GM19025 (cell line): Measurements from ENCODE around the gene RHOBTB1.

Experiments
- ATAC-seq: cut with Tn5 transposase; IDR thresholded peaks from one replicate; pipeline ENCODE4 v1.9.1; 2021; ENCODE audit warnings: mild to moderate bottlenecking, low read depth, moderate library complexity; ENCODE audit not compliant: unreplicated experiment

The RHOBTB1 gene

GRCh38 chr10:60967260-60967659 lies 23.3 kb upstream of the RHOBTB1 start:
- no peak for ATAC-seq

- ATAC-seq, result no peak
These were observed 21.7 kb upstream of the RHOBTB1 start for GRCh38 chr10:60965696-60966095.

GRCh38 chr10:60964257-60965235 lies 20.6 kb upstream of the RHOBTB1 start:
- ATAC-seq, result no peak

GRCh38 chr10:60963441-60964256 lies 19.7 kb upstream of the RHOBTB1 start:
- no peak for ATAC-seq

GRCh38 chr10:60962946-60963345 lies 19.0 kb upstream of the RHOBTB1 start:
- no peak for ATAC-seq

GRCh38 chr10:60960913-60961312 lies 16.9 kb upstream of the RHOBTB1 start:
- ATAC-seq, result no peak

GRCh38 chr10:60960031-60960430 lies 16.0 kb upstream of the RHOBTB1 start:
- ATAC-seq, result no peak

GRCh38 chr10:60958892-60959601 lies 15.1 kb upstream of the RHOBTB1 start:
- ATAC-seq, result no peak

- ATAC-seq, result no peak
These were observed 13.8 kb upstream of the RHOBTB1 start for GRCh38 chr10:60957667-60958221.

GRCh38 chr10:60955957-60956425 lies 12.0 kb upstream of the RHOBTB1 start:
- no peak for ATAC-seq

GRCh38 chr10:60955316-60955715 lies 11.3 kb upstream of the RHOBTB1 start:
- ATAC-seq, result no peak

- no peak for ATAC-seq
These were observed 10.1 kb upstream of the RHOBTB1 start for GRCh38 chr10:60954035-60954434.

GRCh38 chr10:60953420-60953819 lies 9.4 kb upstream of the RHOBTB1 start:
- ATAC-seq, result no peak

- ATAC-seq, result no peak
These were observed 8.8 kb upstream of the RHOBTB1 start for GRCh38 chr10:60952846-60953220.

- ATAC-seq, result no peak
These were observed 8.3 kb upstream of the RHOBTB1 start for GRCh38 chr10:60952067-60952845.

- no peak for ATAC-seq
These were observed 7.3 kb upstream of the RHOBTB1 start for GRCh38 chr10:60951272-60951724.

- peak; percentile 56 for ATAC-seq
These were observed 6.3 kb upstream of the RHOBTB1 start for GRCh38 chr10:60950300-60950699.

- ATAC-seq, result no peak
These were observed 4.9 kb upstream of the RHOBTB1 start for GRCh38 chr10:60948851-60949250.

GRCh38 chr10:60944910-60945297 lies 919 bp upstream of the RHOBTB1 start:
- ATAC-seq, result no peak
